ENCODE measurements around the gene C11orf98.
"Not testable (repeated sequence)": the region's sequence is repeated elsewhere in the genome, so short reads cannot be mapped to it uniquely, and the experiment has no call there.

Gene C11orf98

DNA sequence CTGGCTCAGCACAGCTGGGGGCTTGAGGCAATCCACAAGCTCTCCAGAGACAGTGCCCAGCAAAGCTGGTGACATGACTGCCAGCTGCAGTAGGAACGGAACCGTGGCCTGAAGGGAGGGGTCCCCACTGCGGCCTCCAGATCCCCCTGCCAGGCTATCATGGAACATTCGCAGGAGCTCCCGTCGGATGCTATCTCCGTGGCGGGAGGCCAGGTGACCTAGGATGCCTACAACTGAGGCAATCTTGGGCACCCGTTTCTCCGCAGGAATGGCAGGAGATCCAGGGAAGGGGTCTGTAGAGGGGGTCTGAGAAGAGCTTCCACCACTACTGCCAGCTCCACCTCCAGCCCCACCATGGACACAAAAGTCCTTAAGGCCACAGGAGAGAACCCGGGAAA is 16.0 kb downstream of the C11orf98 start:
- no peak for DNase-seq

DNA sequence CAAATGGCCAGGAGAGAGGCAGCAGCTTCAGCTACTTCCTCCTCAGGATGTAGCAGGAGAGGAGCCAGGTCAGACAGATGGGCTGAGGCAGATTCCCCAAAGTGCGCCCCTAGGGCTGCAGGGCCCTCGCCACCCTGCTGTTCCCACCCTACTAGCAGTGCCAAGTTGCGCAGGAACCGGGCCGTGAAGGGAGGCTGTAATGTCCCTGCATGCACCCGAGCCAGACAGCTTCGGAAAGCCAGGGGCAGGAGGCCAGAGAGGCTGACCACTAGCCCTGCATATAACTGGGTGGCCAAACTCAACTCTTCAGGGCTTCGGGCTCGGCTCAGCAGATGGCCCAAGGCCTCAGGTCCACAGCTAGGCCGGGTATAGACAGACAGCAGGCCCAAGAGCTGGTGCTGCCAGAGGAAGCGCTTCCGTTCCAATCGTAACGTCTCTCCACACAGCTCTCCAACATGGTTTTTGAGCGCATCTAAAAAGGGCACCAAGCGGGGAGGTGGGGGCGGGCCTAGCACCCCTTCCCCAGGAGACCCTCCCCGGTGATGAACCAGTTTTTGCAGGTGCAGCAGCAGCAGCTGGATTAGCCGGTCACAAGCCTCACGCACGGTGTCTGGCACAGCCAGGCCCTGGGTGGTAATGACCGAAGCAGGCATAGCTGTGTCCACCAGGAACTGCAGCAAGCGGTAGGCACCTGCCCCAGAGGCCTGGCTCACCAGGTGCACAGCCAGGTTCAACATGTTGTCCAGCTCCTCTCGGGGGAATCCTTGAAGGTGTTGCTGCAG is 16.6 kb downstream of the C11orf98 start:
- DNase-seq, result no peak

- DNase-seq, result no peak
These were observed 17.4 kb downstream of the C11orf98 start for GRCh38 chr11:62647609-62648005.

- no peak for DNase-seq
These were observed 18.0 kb downstream of the C11orf98 start for GRCh38 chr11:62646825-62647608.

DNA sequence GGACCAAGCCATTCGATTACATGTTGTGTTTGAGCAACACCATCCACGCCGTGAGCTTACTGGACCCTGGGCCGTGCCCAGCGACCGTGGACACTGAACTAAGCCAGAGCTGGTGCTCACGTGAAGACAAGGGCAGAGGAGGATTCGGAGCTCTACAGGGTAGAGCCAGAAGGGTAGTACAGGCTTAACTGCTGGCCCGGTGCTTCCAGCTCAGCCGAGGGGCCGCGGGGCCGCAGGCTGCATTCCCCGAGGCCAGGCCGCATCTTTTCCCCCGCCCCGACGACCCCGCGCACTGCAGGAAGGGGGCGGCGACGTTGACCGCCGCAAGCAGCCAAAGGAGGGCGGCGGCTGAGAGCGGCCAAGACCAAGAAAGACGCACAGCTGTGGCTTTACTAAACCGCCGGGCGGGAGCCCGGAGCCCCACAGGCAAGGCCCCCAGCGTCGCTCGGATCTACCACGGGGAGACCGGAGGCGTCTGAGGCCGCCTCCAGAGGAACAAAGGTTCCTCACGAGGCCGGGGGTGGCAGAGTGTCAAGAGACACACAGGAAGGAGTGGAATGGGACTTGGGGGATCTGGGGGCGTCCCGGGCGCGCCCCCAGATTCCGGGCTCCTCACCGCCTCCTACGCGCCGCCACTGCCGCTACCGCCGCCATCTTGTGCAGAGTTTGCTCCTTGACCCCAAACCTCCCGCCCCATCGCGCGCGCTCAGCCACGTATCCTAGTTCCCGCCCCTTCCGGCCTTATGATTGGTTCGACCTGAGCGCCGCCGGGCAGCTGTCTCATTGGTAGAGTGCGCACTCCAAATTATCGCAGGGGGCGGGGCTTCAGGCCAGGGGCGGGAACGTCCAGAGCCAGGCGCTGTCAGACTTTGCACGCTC is 18.8 kb downstream of the C11orf98 start, which contains the start of gene GANAB:
GANAB (minus strand) TSS at position 668 of the 879 bp plus-strand sequence; CDS start at position 654, 14 bp downstream.
- DNase-seq, result peak; percentile 100

DNA sequence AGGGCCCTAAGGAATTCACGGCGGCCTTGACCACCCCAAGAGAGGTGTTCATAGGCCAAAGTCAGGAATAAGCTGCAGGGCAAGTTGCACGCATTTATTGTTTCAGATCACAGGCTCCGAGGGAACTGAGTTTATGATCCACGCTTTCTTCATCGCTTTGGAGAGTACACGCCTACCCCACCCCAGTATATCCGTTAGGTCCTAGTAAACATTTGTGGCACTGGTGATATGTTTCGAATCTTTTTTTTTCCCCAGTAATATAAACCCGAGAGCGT is 19.4 kb downstream of the C11orf98 start:
- peak; percentile 20 for DNase-seq

DNA sequence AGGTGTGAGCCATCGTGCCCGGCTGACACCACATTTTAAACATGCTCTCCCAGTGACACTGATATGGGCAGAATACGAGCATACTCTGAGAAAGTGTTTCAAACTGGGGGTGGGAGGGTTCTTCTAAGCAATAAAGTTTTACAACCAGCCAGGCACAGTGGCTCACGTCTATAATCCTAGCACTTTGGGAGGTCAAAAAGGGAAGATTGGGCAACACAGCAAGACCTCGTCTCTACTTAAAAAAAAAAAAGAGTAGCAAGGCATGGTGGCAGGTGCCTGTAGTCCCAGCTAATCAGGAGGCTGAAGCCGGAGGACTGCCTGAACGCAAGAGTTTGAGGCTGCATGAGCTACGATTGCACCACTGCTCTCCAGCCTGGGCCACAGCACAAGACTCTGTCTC is 20.8 kb downstream of the C11orf98 start:
- DNase-seq, result no peak

GRCh38 chr11:62632492-62632891 is 32.5 kb downstream of the C11orf98 start:
- DNase-seq, result no peak

- no peak for DNase-seq
These were observed 37.3 kb downstream of the C11orf98 start for GRCh38 chr11:62627713-62628112.

GRCh38 chr11:62622476-62623089 is 42.4 kb downstream of the C11orf98 start:
- DNase-seq, result no peak

GRCh38 chr11:62621567-62622470 is 43.2 kb downstream of the C11orf98 start, which contains the start of gene B3GAT3:
Gene B3GAT3, minus strand, starts transcription at chr11:62621986. Its CDS starts 39 bp downstream, at chr11:62621947.
- DNase-seq, result peak; percentile 98

DNA sequence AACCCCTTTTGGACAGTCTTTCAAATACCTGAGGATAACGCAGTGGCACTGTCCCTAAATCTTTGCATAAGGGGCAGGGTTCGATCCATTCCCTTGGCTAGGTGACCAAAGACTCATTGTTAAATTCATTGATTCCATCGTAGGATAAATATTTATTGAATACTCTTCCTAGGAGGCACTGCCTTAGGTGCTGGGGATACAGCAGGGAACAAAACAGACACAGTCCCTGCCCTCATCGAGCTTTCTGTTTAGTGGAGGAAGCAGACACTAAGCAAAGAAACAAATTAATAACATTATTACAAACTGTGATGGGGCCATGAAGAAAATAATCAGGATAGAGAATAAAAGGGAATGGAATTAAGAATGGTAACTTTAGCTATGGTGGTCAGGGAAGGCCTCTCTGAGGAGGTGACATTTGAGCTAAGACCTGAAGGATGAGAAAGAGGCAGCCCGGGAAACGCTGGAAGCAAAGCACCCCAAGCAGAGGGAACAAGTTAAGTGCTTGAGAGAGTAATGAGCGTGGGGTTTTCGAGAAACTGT is 43.9 kb downstream of the C11orf98 start:
- DNase-seq, result no peak

- DNase-seq, result not testable (repeated sequence)
These were observed 48.1 kb downstream of the C11orf98 start for GRCh38 chr11:62616957-62617356.

DNA sequence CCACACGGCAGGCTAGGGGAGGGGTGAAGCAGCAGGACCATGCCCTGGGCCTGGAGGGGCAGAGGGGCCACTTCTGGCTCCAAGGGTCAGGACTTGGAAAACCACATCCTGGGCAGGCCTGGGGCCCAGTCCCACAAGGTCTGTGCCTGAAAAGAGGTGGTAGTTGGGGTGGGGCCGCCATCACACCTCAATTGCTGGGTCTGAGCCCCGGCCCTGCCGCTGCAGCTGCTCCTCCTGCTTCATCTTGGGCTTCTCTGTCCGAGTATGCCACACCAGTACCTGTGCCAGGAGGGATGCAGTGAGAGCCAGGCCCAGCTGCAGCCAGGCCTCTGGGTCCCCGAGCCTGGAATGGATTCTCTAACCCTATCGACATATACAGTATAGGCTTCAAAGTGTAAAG is 49.5 kb downstream of the C11orf98 start:
- no peak for DNase-seq

GRCh38 chr11:62614275-62614674 is 50.7 kb downstream of the C11orf98 start:
- peak; percentile 54 for DNase-seq

DNA sequence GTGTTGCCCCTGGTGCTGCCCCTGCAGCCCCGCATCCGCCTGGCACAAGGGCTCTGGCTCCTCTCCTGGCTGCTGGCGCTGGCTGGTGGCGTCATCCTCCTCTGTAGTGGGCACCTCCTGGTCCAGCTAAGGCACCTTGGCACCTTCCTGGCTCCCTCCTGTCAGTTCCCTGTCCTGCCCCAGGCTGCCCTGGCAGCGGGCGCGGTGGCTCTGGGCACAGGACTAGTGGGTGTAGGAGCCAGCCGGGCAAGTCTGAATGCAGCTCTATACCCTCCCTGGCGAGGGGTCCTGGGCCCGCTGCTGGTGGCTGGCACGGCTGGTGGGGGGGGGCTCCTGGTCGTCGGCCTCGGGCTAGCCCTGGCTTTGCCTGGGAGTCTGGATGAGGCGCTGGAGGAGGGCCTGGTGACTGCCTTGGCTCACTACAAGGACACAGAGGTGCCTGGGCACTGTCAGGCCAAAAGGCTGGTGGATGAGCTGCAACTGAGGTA is 51.7 kb downstream of the C11orf98 start:
- no peak for DNase-seq

Data from activated CD4-positive, alpha-beta T cell treated with anti-CD3 and anti-CD28 coated beads, Interleukin-2, Interleukin-6, amounts not matched to agents 100 ng/mL and 50 ng/mL, durations not matched to agents 16 hours and 8 hours (primary cell).